Activated naive CD4-positive, alpha-beta T cell treated with anti-CD3 and anti-CD28 coated beads, Interleukin-2, amount 50 U/mL, for 16 hours (primary cell): ENCODE measurements around the gene SEC14L1.

Experiments used
- DNase-seq: peaks from one replicate; pipeline ENCODE4 v3.0.0-alpha.2; 2020

Gene SEC14L1

DNA sequence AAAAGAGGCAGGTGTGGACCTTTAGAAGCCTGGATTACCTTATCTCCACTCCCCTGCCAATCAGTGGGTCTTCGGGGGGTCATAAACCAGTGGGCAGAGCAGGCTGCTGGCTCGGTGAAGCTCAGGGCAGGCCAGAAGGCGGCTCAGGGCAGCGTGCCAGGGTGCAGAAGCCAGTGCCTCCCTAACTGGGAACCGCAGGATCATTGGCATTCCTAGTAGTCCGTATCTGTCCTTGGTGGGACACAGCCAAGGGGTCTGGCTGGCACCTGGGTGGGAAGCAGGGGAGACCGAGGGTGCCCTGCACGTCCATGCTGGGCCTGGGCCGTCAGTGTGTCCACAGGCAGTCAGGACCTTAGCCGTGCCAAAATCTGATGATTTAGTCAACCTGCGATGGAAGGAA lies 76.8 kb downstream of the SEC14L1 start:
- DNase-seq, result no peak

DNA sequence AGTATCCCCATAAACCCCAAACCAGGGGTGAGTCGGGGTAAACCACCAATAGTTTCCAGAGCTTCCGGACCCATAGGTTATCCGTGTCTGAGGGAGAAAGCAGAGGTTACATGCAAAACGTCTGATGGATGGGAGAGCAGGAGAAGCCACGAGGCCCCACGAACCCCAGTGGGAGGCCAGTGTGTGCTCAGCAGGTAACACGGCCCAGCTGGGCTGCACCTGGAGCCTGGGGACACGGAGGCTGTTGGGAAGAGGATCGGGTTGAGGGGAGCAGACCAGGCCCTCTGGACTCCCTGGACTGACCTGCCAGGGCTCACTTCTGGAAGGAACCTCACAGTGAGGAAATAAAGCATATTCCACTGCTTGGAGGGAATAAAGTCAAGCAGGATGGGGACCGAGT lies 78.1 kb downstream of the SEC14L1 start:
- DNase-seq, result no peak

DNA sequence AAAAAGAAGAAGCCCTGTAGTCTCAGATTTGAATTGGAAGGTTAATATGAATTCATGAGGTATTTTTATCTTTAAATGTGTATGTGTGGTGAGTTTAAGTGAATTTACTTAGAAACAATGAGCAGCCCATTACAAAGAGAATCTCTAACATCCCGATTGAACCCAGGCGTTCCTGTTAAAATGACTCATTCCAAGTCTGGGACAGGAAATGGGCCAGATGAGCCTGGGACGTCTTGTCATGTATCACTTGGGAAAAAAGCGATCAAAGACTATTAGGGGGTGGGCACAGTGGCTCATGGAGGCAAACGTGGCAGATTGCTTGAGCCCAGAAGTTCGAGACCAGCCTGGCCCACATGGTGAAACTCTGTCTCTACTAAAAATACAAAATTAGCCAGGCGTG lies 81.6 kb downstream of the SEC14L1 start:
- no peak for DNase-seq

DNA sequence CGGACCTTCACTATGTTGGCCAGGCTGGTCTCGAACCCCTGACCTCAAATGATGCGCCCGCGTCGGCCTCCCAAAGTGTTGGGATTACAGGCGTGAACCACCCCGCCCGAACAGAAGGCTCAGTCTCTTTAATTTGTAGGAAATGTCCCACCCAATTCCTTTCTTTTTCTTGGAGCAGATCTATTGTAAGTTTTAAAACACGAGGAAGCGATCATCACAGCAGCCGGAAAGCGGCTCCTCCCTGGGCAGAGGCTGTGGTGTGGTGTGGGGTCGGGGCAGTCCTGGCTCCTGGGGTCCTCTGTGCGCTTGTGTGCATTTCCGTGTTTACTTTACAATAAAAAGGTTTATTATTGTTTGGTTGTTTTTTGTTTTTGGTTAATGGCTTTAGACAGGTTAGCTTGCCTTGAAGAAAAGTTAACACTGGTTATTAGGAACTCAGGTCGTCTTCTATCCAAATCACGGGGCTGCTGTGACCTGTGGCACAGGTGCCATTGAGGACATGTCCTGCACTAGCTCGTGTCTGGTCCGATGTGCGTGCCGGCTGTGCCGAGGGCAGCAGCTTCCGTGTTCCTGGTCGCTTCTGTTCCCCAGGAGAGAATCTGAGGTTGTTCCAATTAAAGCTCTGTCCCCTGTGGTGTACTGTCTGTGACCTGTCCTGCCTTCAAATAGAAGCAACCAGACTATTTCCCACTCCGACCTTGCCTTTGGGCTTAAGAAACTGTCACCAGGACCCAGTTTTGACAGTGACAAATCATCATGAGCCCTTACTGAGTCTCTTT lies 83.1 kb downstream of the SEC14L1 start:
- no peak for DNase-seq

DNA sequence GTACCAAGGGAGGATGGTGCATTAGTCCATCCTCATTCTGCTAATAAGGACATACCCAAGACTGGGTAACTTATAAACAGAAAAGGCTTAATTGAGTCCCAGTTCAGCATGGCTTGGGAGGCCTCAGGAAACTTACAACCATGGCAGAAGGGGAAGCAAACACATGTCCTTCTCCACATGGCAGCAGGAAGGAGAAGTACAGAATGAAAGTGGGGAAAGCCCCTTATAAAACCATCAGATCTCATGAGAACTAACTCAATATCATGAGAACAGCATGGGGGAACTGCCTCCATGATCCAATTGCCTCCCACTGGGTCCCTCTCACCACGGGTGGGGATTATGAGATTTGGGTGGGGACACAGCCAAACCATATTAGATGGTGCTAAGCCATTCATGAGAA lies 84.5 kb downstream of the SEC14L1 start:
- no peak for DNase-seq

DNA sequence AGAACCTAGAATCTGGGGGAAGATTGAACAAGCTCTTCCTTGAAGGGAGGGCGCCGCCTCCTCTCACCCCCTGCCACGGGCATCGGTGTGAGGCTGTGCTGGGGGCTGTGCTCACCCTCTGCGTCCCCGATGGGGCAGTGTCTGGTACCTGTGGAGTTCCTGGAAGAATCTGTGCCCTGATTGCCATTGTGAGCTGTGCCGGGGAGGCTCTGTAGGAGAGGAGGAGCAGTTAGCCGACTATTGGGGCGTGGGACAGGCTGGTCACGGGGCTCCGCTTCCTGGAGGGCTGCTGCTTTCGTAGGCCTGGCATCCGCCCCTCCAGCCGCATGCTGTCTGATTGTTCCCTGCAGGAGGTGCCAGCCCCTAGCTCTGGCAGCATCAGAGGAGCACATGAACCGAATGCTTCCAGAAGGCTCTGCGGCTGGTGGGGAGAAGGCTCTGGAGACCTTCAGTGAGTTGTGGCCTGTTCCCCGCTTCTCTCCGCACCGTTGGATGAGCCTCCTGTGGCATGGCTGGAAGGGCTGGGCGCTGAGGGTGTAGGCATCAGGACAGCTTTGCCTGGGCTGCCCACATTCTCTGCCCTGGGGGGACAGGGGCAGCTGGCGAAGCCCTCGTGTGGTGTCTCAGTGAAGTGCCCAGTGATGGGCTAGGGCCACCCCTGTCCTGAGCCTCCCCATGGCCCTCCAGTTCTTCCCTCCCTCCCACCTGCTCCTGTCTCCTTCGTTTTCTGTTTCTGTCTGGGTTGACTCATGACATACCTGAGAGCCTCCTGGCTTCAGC lies 86.9 kb downstream of the SEC14L1 start:
- no peak for DNase-seq

DNA sequence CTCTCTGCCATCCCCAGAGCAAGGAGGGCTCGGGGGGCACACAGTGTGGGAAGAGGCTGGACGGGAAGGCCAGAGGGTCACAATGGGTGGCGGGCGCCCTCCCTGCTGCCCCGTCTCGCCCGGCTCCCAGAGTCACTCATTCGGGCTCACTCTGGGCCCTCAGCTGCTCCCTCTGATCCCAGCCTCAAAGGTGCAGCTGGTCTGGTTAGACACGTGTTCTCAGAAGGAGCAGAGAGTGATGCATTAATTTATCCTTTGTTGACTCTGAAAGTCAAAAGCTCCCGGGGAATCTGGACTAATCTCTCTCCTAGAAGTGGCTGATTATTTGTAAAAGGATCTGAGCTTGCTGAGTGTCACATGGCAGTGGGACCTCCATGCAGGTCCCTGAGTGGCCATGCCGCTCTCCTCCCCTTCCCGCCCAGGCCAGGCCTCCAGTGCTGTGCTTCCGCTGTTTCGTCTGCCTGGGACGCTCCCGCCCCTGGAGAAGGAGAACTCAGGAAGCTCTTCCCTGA lies 87.5 kb downstream of the SEC14L1 start:
- no peak for DNase-seq

DNA sequence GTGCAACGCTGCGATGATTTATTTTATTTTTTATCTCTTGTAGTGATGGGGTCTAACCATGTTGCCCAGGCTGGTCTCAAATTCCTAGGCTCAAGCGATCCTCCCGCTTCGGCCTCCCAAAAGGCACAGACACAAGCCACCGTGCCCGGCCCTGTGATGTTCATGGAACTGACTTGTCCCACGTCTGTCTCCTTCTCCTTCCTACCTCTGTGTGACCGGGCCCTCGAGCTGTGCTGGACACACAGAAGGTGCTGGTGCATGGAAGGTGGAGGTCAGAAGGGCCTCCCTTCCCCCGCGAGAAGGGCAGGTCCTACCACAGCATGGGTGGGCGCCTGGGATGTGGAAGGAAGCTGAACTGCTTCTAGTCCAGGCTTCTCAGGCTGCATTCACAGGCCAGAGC lies 88.0 kb downstream of the SEC14L1 start:
- DNase-seq, result no peak

DNA sequence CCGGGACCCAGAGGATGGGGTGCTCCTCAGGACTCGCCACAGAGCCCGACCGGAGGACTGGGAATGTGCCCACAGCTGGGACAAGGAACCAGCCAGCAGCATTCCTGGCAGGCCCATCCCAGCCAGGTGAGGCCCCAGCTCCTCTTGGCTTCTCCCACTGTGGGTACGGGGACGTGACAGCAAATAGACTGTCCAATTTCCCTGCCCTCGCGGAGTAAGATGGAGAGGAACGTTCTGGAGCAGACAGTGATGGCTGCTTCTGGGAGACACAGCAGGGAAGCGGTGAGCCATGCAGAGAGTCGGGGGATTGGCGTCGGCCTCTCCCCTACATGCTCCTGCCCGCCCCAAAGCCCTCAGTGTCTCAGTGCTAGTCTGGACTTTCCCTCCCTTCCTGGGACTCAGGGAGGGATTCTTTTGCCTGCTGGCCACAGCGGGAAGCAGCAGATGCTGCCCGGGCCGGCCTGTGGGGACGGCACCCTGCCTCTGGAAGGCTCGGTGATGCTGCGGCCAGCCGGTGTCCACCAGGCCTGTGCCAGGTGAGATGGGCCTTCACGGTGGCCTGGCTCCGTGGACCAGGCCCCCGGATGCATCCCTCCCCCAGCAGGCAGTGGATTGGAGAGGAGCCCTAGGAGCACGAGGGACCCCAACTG lies 89.1 kb downstream of the SEC14L1 start:
- DNase-seq, result no peak

DNA sequence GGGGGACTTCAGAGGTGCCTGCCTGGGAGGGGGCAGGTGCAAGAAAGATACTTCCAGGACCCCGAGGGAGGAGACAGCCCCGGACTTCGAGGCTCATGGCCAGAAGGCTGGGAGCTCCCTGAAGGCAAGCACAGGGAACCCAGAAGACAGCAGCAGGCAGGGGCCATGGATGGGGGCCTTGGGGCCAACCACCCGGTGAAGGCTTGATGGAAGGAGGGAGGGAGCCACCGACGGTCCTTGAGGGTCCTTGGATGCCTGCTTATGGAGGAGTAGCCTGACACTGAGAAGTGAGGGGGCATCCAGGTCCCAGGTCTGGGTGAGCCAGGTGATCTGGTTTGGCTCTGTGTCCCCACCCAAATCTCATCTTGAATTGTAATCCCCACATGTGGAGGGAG lies 89.7 kb downstream of the SEC14L1 start:
- no peak for DNase-seq

DNA sequence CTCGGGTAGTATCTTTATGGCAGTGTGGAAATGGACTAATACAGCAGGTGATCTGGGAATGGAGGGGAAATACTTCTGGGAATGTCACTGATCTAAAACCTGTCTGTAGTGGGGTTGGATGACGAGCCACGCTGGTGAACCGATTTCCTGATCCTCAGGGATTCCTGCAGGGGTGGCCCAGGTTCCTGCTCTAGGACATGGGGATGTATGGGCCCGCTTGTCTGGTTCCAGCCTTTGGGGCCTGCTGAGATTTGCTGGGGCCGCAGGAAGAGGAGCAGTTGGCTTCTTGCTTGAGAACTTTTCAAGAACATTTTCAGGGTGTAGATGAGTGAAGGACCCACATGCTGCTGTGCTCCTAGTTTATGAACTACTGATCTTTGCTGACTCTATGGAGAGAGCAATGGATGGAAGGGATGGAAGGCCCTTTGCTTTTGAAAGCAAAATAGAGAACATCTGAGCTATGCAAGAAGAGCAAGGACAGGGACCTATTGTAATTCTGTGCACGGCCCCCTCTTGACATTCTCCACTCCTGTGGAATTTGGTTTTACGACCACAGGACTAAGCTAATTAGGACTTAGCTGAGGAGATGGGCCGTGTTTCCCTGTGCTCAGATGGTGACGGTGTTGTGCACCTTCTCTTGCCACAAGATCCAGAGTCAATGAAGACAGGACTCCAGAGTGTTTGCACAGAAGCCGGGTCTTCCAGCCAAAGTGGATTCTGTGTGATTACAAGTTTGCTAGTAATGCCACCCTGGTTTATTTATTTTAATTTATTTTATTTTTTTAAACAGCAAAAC lies 90.5 kb downstream of the SEC14L1 start:
- no peak for DNase-seq

DNA sequence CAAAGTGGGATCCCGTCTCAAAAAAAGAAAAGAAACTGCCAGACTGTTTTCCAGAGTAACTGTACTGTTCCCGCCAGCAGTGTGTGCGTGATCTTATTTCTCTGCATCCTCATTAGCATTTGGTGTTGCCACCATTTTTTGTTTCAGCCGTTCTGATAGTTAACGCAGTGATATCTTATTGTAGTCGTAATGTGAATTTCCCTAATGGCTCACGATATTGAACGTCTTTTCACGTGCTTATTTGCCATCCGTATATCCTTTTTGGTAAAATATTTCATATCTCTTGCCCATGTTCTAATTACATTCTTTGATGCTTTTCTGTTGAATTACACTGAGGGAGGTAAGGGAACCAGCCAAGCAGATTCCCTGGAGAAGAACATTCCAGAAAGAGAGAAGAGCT lies 92.4 kb downstream of the SEC14L1 start:
- DNase-seq, result no peak

DNA sequence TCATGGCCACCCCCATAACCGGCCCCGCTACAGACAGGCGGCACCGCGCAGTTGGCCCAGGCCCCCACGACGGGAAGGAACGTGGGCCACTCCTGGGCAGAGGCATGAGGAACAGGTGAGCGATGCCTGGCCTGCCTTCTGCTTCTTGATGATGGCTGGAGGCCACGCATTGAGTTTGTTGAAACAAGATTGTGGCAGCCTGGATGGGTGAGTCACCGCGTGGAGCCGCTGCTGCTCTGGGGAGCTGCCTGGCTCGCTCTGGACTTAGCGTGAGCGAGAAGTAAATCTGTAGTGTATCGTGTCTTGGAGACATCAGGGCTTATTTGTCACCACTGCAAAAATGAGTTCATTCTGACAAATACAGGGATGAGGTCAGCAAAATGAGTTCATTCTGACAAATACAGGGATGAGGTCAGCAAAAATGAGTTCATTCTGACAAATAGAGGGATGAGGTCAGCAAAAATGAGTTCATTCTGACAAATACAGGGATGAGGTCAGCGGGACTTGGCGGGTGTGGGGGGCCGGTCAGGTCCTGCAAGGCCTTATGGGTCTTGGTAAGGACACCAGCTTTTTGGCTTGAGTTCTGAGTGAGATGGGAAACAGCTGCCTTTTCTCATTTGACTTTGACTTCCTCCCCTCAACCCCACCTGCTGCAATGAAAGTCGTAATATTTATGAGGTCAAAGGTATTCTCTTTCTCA lies 93.0 kb downstream of the SEC14L1 start:
- no peak for DNase-seq

DNA sequence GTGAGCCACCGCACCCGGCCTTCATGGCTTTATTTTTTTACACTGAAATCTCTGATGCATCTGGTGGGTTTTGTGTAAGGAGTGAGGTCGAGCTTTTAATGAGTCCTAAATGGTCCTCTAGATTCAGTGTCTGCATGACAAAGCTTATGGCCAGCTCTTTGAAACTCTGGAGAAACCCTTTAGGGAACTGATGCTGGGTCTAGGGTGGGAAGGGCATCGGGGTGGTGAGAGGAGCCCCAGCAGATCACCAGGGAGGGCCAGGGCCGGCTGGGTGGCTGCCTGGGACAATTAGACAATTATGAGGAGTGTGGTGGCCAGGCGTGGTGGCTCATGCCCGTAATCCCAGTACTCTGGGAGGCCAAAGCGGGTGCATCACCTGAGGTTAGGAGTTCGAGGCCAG lies 93.9 kb downstream of the SEC14L1 start:
- DNase-seq, result no peak

DNA sequence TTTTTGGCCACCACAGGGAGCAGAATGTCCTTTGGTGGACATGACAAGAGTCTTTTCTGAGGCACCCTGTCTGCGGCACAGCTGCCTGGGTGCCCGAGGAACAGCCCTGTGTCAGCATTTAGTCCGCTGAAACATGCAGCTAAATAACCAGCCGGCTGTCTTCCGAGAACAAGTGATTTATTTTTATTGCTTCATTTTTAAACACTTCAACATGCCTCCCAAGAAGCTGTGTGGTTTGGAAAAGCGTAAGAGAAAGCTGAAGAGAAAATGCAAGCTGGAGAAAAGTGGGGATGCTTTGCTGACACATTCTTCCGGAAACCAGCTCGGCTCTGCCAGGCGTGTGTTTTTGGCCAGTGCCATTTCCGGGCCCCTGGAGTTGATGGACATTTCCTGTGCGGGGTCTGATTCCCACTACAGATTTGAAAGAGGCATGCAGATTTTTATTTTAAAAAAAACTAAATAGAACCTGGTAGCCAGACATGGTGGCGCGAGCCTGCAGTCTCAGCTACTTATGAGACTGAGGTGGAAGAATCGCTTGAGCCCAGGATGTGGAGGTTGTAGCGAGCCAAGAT lies 94.7 kb downstream of the SEC14L1 start:
- no peak for DNase-seq

DNA sequence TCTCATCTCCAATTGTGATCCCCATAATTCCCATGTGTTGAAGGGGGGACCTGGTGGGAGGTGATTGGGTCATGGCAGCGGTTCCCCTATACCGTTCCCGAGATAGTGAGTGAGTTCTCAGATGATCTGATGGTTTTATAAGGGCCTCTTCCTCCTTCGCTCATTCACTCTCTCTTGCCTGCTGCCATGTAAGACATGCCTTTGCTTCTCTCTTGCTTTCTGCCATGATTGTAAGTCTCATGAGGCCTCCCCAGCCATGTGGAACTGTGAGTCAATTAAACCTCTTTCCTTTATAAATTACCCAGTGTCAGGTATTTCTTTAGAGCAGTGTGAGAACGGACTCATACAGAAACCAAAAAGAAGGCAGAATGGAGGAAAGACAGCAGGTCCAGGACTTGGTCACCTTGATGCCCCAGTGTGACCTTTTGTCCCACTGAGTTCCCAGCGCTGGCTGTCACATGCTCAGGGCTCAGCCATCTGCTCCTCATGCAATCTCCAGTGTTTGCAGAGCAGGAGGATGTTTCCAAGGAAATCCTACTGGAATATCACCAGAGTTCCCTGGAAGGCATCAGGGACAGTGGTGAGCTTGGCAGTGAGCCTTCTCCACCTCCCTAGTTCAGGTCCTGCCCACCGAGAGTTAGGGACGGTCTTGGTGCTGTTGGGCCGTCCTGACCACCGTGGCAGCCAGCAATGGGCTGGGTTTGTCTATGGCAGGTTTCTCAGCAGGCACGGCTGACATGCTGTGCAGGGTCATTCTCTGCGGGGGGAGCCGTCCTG lies 96.7 kb downstream of the SEC14L1 start:
- no peak for DNase-seq

DNA sequence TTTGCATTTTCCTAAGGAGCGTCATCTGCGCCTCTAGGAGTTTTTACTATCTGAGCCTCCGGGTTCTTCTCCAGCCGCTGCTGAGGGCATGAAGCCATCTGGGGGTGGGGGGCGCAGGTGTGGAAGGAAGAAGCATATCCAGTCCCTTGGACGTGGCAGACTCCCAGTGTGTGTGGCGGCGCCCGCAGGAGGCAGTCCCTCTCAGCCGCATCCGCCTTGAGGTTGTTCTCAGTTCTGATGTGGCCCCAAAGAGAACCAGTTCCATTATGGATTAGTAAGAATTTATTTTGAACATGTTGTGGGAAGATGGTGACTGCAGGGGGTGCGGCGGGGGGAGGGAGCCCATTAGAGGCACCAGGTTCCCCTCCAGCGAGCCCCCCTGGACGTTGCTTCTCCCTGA lies 100.2 kb downstream of the SEC14L1 start:
- DNase-seq, result no peak

DNA sequence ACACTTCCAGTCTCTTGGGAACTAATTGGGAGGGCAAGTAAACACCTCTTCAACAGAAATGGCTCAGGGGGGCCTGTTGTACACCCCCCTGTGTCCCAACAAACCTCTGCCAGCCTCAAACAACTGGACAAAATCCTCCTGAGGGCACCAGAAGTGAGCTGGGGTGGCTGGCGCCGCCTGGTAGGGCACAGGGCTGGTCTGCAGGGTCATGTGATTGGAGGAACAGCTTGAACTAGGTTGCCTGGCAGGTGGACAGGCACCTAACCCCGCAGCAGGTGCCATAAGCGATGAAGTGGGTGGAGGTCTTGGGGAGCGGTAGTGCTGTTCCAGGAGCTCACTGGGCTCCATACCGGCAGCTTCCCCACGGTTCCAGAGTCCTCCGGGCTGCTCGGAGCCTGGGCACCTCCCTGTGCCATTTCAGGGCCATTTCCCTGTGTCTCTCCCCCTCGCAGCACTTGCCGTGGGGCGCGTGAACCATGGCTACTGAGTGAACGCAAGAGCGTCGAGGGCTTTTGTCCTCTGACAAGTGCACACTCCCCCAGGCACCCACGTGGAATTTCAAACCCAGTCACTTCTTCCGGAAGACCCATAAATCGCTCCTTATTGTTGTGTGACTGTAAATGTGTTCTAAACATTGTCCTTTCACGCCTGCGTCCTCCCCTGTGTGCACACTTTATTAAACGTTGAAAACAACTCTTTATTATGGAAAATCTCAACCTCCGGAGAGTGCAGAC lies 101.5 kb downstream of the SEC14L1 start:
- DNase-seq, result no peak

DNA sequence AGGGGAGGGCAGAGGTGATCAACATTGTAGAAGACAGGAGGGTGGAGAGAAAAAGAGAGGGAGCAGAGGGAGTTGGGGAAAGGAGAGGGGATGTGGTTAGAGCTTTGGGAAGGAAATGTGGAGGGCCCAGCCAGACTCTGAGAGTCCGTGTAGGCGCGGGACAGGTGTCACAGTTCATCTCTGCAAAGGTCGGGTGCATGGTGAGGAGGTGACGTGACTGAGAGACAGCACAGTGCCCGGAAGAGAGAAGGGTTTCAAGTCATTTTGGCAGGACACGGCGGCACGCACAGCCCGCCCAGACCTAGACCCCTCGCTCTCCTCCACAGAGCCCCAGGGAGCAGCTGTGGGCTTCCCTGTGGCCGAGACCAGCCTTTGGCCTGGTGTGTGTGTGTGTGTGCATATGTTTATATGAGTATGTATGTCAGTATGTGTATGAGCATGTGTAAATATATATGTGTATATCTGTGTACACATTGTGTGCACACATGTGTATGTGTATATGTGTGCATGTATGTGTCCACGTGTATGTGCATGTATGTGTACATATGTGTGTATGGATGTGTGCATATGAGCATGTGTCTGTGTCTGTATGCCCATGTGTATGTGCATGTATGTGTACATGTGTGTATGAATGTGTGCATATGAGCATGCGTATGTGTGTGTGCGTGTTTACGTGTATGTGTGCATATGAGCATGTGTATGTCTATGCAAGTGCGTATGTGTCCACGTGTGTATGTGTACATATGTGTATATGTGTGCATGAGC lies 104.6 kb downstream of the SEC14L1 start:
- no peak for DNase-seq
